Skeletal muscle tissue (tissue), 4 donors: ENCODE data around the gene MIF4GD. TPM values are rescaled to one million over a fixed set of nuclear protein-coding genes. Genes with fewer than 3 reads are reported as not detected.
"Not testable (repeated sequence)": the region's sequence is repeated elsewhere in the genome, so short reads cannot be mapped to it uniquely, and the experiment has no call there.

Experiments
- H3K27ac ChIP-seq: one replicate; pipeline ENCODE4 v1.7.0; 2013; ENCODE audit warnings: mild to moderate bottlenecking, low read depth, low read length, inconsistent platforms
- H3K27me3 ChIP-seq, 3 donors: one replicate each; pipeline ENCODE4 v1.7.0; 2013; ENCODE audit warnings: low read length in 3 of 3; ENCODE audit not compliant: control insufficient read depth in 3 of 3, insufficient read depth in 3 of 3
- H3K36me3 ChIP-seq, 3 donors: one replicate each; pipeline ENCODE4 v1.7.0; 2013; ENCODE audit warnings: low read length in 3 of 3; ENCODE audit not compliant: control insufficient read depth in 3 of 3, insufficient read depth in 3 of 3
- H3K4me1 ChIP-seq, 3 donors: one replicate each; pipeline ENCODE4 v1.7.0; 2013; ENCODE audit warnings: low read length in 3 of 3, mild to moderate bottlenecking in 3 of 3; ENCODE audit not compliant: control insufficient read depth in 3 of 3, insufficient read depth in 3 of 3
- H3K4me3 ChIP-seq, 3 donors: one replicate each; pipeline ENCODE4 v1.7.0; 2013; ENCODE audit warnings: low read length in 3 of 3
- H3K9ac ChIP-seq, 3 donors: one replicate each; pipeline ENCODE4 v1.7.0; 2013; ENCODE audit warnings: low read length in 3 of 3, mild to moderate bottlenecking in 3 of 3, moderate library complexity in 2 of 3, low read depth in 1 of 3
- H3K9me3 ChIP-seq, 3 donors: one replicate each; pipeline ENCODE4 v1.7.0; 2013; ENCODE audit warnings: low read length in 3 of 3; ENCODE audit not compliant: control insufficient read depth in 3 of 3
- total RNA-seq: library from RNA; depleted of rRNA; stranded (reverse); fragments of >200 nt; gene quantifications from one replicate; pipeline ENCODE4 v1.2.3, GENCODE V29; 2014
- donor health status: Osteomylitis.

The MIF4GD gene
- total RNA-seq, 1 donor from 2014 or later = 7.8 TPM

- Histone ChIP-seq H3K27me3 (no peaks in the 10 kb centered on the region), H3K9ac (peak overlapping the region in 1 of 3 donors; percentile 99), H3K4me1 (peaks cover 45 to 53% (median 46%) of the 10 kb centered on the region in 3 donors), H3K27ac (no peak overlapping the region), H3K36me3 (peaks cover 31 to 37% (median 36%) of the 10 kb centered on the region in 3 donors), H3K9me3 (no peaks in the 10 kb centered on the region), H3K4me3 (no peak overlapping the region)
Measured at GRCh38 chr17:75263055-75263454, 8.0 kb downstream of the MIF4GD start.

DNA sequence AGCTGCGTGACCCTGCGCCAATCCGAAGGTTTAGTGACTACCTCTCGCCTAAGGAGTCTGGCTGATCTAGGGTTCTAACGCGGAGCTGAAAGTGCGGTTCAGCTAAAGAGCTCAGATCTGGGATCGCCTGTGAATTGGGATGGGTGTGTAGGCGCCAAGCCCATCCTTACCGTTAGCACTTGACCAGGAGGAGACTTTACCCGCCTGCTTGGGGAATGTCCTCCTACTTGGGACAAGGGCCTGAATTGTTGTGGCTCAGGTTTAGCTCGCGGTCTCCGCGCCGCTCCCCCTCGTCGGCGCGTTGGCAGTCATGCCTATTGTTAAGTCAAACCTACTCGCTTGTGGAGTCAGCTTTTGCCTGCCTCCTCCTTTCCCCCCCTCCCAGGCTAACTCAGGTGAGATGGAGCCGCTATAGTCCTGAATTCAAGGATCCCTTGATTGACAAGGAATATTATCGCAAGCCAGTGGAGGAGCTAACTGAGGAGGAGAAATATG is 8.9 kb downstream of the MIF4GD start:
- H3K27me3 ChIP-seq = no peaks in the 10 kb centered on the region
- peak overlapping the region; percentile 97 for H3K27ac ChIP-seq
- H3K9ac ChIP-seq = peak overlapping the region; percentile 99 to 100 (median 99)
- H3K9me3 ChIP-seq = no peaks in the 10 kb centered on the region
- peaks cover 29 to 37% (median 33%) of the 10 kb centered on the region in 3 donors for H3K36me3 ChIP-seq
- peak overlapping the region; percentile 98 to 100 (median 99) for H3K4me3 ChIP-seq
- H3K4me1 ChIP-seq = peaks cover 36 to 46% (median 38%) of the 10 kb centered on the region in 3 donors

- Histone ChIP-seq H3K27ac (peak within 1 kb of the TSS; percentile 97), H3K4me1 (peaks cover 30 to 40% (median 32%) of the 10 kb centered on the region in 3 donors), H3K9me3 (no peaks in the 10 kb centered on the region), H3K4me3 (peak within 1 kb of the TSS; percentile 98 to 100 (median 99)), H3K9ac (peak within 1 kb of the TSS; percentile 99 to 100 (median 99)), H3K27me3 (no peaks in the 10 kb centered on the region), H3K36me3 (peaks cover 23 to 30% (median 26%) of the 10 kb centered on the region in 3 donors)
Measured at GRCh38 chr17:75261336-75262111, 9.5 kb downstream of the MIF4GD start, which contains the start of the genes GGA3 and MRPS7. TSS of gene GGA3 (minus strand) at chr17:75261606. CDS start at chr17:75261587, 19 bp downstream. TSS of gene MRPS7 (plus strand) at chr17:75261879. CDS start at chr17:75261901, 22 bp downstream.

- Histone ChIP-seq H3K4me1 (peaks cover 28 to 36% (median 30%) of the 10 kb centered on the region in 3 donors), H3K27ac (peak overlapping the region; percentile 97), H3K9me3 (no peaks in the 10 kb centered on the region), H3K9ac (peak overlapping the region; percentile 99 to 100 (median 99)), H3K36me3 (peaks cover 16 to 23% (median 19%) of the 10 kb centered on the region in 3 donors), H3K4me3 (peak overlapping the region; percentile 98 to 100 (median 99)), H3K27me3 (no peaks in the 10 kb centered on the region)
Measured at GRCh38 chr17:75260641-75261335, 10.2 kb downstream of the MIF4GD start.

- H3K36me3 ChIP-seq, H3K4me3 ChIP-seq, H3K27me3 ChIP-seq, H3K9me3 ChIP-seq, H3K9ac ChIP-seq, H3K27ac ChIP-seq: not testable (repeated sequence)
- peaks cover 18 to 22% (median 20%) of the 10 kb centered on the region in 3 donors for H3K4me1 ChIP-seq
Measured at GRCh38 chr17:75257228-75257627, 13.8 kb downstream of the MIF4GD start.

DNA sequence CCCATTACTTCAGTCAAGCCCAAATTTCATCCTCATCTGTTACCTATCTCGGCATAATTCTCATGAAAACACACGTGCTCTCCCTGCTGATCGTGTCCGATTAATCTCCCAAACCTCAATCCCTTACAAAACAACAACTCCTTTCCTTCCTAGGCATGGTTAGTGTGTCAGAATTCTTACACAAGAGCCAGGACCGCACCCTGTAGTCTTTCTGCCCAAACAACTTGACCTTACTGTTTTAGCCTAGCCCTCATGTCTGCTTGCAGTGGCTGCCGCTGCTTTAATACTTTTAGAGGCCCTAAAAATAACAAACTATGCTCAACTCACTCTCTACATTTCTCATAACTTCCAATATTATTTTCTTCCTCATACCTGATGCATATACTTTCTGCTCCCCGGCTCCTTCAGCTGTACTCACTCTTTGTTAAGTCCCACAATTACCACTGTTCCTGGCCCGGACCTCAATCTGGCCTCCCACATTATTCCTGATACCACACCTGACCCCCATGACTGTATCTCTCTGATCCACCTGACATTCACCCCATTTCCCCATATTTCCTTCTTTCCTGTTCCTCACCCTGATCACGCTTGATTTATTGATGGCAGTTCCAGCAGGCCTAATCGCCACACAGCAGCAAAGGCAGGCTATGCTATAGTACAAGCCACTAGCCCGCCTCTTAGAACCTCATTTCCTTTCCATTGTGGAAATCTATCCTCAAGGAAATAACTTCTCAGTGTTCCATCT is 14.9 kb downstream of the MIF4GD start:
- H3K4me1 ChIP-seq = peaks cover 15 to 20% (median 18%) of the 10 kb centered on the region in 3 donors
- not testable (repeated sequence) for H3K27me3 ChIP-seq, H3K36me3 ChIP-seq, H3K9me3 ChIP-seq, H3K27ac ChIP-seq, H3K4me3 ChIP-seq, H3K9ac ChIP-seq

DNA sequence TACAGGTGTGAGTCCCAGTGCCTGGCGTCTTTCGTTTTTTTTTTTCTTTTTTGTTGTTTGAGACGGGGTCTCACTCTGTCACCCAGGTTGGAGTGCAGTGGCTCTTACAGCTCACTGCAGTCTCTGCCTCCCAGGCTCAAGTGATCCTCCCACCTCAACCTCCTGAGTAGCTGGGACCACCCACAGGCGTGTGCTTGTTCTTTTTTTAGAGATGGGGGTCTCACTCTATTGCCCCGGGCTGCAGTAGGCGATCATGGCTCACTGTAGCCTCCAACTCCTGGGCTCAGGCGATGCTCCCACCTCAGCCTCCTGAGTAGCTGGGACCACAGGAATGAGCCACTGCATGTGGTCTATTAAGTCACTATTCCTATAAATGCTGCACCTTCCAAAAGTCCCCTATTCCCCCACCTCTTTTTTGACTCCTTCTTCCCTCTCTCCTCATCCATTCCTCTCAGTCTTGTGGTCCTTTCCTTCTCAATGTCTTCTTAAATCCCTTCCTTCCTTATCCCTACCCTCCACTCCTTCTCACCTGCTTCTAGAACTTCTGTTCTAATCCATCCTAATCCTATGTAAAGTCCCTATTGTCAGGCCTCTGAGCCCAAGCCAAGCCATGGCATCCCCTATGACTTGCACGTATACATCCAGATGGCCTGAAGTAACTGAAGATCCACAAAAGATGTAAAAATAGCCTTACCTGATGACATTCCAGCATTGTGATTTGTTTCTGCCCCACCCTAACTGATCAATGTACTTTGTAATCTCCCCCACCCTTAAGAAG is 18.8 kb downstream of the MIF4GD start:
- H3K9ac ChIP-seq = no peak overlapping the region
- peaks cover 8 to 17% (median 9%) of the 10 kb centered on the region in 3 donors for H3K4me1 ChIP-seq
- H3K27me3 ChIP-seq = no peaks in the 10 kb centered on the region
- no peak overlapping the region for H3K4me3 ChIP-seq
- H3K9me3 ChIP-seq = no peaks in the 10 kb centered on the region
- no peak overlapping the region for H3K27ac ChIP-seq
- no peaks in the 10 kb centered on the region for H3K36me3 ChIP-seq

DNA sequence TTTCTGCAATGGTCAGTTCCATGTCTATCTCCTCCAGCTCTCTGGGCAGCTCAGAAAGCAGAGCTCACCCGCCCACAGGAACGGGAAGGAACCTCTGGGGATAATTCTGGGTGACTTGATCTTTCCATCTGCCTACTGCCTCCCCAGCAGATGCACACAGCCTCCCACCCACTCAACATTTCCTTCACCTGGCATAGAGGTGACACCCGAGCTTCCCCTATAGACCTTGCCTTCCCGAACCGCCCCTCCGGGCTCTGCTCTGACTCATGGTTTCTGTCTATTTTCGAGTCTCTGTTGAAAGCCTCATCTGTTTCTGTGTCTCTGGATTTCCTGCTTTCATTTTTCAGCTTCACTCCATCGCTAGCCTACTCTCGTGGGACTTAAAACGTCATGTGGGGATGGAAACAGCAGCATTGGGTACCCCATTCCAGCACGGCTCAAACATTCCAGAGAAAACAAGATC is 21.0 kb downstream of the MIF4GD start:
- H3K27me3 ChIP-seq = no peaks in the 10 kb centered on the region
- H3K27ac ChIP-seq = peak overlapping the region; percentile 62
- H3K4me1 ChIP-seq = peaks cover 8 to 17% (median 9%) of the 10 kb centered on the region in 3 donors
- H3K36me3 ChIP-seq = peaks cover 14 to 16% (median 15%) of the 10 kb centered on the region in 3 donors
- H3K4me3 ChIP-seq = peak overlapping the region in 1 of 3 donors; percentile 11
- H3K9ac ChIP-seq = peak overlapping the region in 2 of 3 donors; percentile 34 to 40
- no peaks in the 10 kb centered on the region for H3K9me3 ChIP-seq

DNA sequence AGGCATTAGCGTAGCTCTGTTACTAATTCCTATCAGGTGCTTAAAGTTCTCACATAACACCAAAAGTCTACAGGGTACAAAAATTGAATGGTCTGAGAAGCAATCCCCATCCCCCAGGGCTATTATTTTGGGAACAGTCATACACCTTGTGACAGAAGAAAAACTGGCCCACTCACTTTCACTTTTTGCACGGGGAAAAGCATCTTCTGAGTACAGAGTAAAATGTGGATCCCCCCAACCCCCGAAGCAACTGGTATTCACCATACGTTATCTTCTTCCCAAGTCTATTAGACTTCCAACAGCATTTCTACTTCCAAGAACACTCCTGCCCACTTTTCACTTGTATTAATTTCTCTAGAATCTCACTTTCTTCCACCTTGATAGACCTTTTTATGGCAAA is 21.5 kb downstream of the MIF4GD start:
- Histone ChIP-seq H3K36me3 (peaks cover 17 to 20% (median 19%) of the 10 kb centered on the region in 3 donors), H3K9ac (no peak overlapping the region), H3K27me3 (no peaks in the 10 kb centered on the region), H3K27ac (peak overlapping the region; percentile 62), H3K4me3 (peak overlapping the region in 1 of 3 donors; percentile 11), H3K4me1 (peaks cover 8 to 19% (median 9%) of the 10 kb centered on the region in 3 donors), H3K9me3 (no peaks in the 10 kb centered on the region)
